Measurements from ENCODE around the gene NDUFB1.

NDUFB1 gene

GRCh38 chr14:92121670-92122350 lies at the start of gene NDUFB1, which contains the start of gene CPSF2:
TSS of gene NDUFB1 (minus strand) at chr14:92121706. CDS start at chr14:92117637, 4,069 bp downstream.
TSS of gene CPSF2 (plus strand) at chr14:92121969. CDS start at chr14:92130985, 9,016 bp downstream.
- DNase-seq (ENCODE audit: insufficient read length, low spot score) (peak; percentile 83), FAIRE-seq (no peak)

GRCh38 chr14:92164958-92165357 lies 43.5 kb upstream of the NDUFB1 start:
- no peak for FAIRE-seq
- no peak for DNase-seq (ENCODE audit: insufficient read length, low spot score)
- TF ChIP-seq CTCF (IDR thresholded peaks at IDR 0.05; ENCODE audit: insufficient read depth, missing control alignments): no peak

More at GRCh38 chr14:92121670-92122350, at the start of gene NDUFB1, which contains the start of gene CPSF2:
- TF ChIP-seq CTCF (IDR thresholded peaks at IDR 0.05; ENCODE audit: insufficient read depth, missing control alignments): no peak

- DNase-seq (ENCODE audit: insufficient read length, low spot score) (no peak), FAIRE-seq (no peak)
- no peak for TF ChIP-seq CTCF (IDR thresholded peaks at IDR 0.05; ENCODE audit: insufficient read depth, missing control alignments)
Measured at GRCh38 chr14:92161521-92161920, 40.0 kb upstream of the NDUFB1 start.

GRCh38 chr14:92160619-92161018 lies 39.1 kb upstream of the NDUFB1 start:
- no peak for FAIRE-seq
- no peak for DNase-seq (ENCODE audit: insufficient read length, low spot score)
- TF ChIP-seq CTCF (IDR thresholded peaks at IDR 0.05; ENCODE audit: insufficient read depth, missing control alignments): no peak

- no peak for FAIRE-seq
- no peak for TF ChIP-seq CTCF (IDR thresholded peaks at IDR 0.05; ENCODE audit: insufficient read depth, missing control alignments)
- no peak for DNase-seq (ENCODE audit: insufficient read length, low spot score)
Measured at GRCh38 chr14:92154283-92154942, 32.9 kb upstream of the NDUFB1 start.

GRCh38 chr14:92153581-92153980 lies 32.1 kb upstream of the NDUFB1 start:
- no peak for TF ChIP-seq CTCF (IDR thresholded peaks at IDR 0.05; ENCODE audit: insufficient read depth, missing control alignments)
- DNase-seq (ENCODE audit: insufficient read length, low spot score) (no peak), FAIRE-seq (no peak)

- no peak for FAIRE-seq
- TF ChIP-seq CTCF (IDR thresholded peaks at IDR 0.05; ENCODE audit: insufficient read depth, missing control alignments): no peak
Measured at GRCh38 chr14:92144708-92145107, 23.2 kb upstream of the NDUFB1 start.

More at GRCh38 chr14:92144708-92145107, 23.2 kb upstream of the NDUFB1 start:
- DNase-seq (ENCODE audit: insufficient read length, low spot score): no peak

Data from D721Med (cell line).